NCI-H526 treated with DMSO at 0.1 percent for 48 hours (cell line): Measurements from ENCODE around the gene BAIAP2.
A peak's percentile ranks its signal among the peaks of the same experiment; 100 is the strongest.

Experiments
- DNase-seq: peaks from one replicate; lab custom pipeline; 2025; lab: John Stamatoyannopoulos, UW

The BAIAP2 gene, protein sequence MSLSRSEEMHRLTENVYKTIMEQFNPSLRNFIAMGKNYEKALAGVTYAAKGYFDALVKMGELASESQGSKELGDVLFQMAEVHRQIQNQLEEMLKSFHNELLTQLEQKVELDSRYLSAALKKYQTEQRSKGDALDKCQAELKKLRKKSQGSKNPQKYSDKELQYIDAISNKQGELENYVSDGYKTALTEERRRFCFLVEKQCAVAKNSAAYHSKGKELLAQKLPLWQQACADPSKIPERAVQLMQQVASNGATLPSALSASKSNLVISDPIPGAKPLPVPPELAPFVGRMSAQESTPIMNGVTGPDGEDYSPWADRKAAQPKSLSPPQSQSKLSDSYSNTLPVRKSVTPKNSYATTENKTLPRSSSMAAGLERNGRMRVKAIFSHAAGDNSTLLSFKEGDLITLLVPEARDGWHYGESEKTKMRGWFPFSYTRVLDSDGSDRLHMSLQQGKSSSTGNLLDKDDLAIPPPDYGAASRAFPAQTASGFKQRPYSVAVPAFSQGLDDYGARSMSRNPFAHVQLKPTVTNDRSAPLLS

DNA sequence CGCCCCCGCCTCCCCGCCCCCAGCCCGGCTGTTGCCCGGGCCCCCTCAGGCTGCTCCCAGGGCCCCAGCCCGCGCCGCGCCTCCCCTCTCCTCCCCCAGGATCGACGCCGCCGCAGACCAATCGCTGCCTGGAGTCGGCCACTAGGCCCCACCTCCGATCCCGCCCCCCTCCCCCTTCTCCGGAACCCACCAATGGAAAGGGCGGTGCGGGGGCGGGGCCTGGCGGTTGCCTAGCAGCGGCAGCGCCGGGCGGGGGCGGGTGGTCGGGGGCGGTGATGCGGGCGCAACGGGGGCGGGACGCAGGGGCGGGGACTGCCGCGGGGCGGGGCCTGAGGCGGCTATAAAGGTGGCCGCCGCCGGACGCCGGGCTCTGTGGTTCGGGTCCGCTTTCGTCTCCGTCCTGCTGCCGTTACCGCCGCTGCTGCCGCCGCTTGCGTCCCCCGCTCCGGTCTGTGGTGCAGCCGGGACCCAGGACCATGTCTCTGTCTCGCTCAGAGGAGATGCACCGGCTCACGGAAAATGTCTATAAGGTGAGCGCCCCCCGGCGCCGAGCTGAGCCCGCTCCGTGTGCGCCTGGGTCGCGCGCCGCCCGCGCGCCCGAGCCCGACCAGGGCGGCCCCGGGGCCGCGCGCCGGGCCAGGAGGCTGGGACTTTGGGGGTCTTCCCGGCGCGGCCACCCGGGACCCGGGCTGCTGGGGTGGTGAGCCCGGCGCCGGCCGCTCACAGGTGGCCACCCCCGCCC lies at the start of gene BAIAP2:
Gene BAIAP2 (plus strand): TSS at position 373 of the 742 bp plus-strand sequence. CDS start 104 bp downstream, at position 477.
- peak; percentile 88 for DNase-seq

DNA sequence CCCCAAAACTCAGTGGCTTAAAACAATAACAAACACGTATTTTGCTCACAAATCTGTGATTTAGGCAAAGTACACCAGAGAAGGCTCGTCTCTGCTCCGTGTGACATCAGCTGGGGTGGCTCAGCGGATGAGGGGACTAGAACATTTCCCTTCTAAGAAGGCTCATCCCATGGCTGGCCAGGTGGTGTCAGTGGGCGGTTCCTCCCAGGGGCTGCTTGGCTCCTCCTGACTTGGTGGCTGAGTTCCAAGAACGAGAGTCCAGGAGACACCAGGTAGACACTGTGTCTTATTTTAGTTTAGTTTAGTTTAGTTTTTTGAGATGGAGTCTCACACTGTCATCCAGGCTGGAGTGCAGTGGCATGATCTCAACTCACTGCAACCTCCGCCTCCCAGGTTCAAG lies 48.9 kb upstream of the BAIAP2 start:
- no peak for DNase-seq

DNA sequence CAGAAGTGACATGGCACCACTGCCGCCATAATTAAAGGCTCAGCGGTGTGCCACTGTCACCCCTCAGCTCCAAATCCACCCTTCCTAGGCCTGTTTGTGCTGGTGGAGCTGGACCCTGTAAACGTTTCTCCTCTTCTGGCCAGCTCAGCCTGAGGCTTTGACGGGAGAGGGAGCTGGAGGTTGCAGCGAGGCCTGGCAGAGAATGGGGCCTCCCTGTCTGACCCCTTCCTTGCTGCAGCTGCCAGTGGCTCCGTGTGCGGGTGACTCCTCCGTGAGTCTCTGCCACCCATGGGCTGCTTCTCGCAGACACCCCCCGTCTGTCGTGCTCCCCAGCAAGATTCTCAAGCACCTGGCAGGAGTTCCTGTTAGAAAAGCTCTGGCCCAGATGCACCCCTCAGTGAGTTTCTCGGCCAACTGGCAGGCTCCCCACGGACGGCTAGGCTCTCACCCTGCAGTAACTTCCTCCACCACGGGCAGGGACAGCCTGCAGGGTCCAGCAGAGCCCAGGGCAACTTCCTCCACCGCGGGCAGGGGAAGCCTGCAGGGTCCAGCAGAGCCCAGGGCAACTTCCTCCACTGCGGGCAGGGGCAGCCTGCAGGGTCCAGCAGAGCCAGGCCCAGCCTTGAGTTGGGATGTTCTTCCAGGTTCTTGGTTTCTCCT lies 48.0 kb upstream of the BAIAP2 start:
- DNase-seq = no peak

DNA sequence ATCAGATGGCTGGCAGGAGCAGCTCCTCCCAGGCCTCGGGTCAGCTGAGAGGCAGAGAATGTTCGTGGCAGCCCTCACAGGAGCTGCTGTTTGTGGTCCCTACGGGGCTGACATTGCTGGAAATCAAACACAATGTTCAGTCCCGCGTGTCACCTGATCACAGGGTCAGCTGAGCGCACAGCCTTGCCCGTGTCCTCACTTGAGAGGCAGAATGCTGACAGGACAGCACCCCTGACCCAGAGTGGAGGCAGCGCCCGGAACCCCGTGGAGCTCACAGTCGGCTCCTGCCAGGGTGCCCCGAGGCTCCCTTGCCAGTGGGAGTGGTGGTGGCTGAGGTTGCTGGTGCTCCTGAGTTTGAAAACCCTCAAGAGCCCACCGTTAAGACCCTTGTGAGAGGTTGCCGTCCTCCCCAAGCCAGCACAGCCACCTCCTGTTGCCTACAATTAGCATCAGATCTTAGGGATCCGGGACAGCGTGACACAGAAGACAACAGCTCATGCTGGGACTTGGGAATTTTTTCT lies 47.0 kb upstream of the BAIAP2 start:
- no peak for DNase-seq

DNA sequence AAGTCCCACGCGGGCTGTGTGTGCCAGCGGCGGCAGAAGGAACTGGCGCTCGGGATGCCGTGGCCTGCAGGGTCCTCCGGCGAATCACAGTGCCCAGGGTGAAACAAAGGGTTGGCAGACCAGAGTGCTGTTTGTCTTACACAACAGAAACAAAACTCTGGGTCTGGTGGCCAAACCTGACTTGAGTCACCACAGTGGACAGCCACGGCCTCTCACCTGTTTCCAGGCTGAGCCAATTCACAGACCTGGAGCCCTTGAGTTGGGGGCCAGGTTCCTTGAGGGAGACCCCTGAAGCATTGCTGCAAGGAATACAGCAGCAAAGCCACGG lies 45.4 kb upstream of the BAIAP2 start:
- no peak for DNase-seq

DNA sequence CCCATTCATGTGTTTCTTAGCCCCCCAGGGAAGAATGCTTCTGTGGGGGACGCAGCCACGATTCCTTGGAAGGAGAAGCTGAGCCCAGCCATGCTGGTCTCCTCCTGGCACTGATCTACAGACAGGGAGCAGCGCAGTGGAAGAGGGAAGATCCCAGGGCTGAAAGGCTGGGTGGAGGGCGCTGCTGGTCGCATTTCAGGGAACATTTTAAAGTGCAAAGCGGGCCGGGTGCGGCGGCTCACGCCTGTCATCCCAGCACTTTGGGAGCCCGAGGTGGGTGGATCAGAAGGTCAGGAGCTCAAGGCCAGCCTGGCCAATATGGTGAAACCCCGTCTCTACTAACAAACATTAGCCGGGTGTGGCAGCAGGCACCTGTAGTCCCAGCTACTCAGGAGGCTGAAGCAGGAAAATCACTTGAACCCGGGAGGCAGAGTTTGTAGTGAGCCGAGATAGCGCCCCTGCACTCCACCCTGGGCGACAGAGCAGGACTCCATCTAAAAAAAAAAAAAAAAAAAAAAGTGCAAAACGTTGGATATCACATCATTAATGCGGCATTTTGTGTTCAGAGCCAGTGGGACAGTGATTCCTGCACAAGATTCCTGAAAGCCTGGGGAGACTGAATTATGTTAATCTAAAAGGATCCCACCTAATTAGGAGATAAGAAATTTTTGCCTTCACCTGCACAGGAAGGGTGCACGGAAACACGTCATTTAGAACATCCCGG lies 43.9 kb upstream of the BAIAP2 start:
- DNase-seq = no peak

DNA sequence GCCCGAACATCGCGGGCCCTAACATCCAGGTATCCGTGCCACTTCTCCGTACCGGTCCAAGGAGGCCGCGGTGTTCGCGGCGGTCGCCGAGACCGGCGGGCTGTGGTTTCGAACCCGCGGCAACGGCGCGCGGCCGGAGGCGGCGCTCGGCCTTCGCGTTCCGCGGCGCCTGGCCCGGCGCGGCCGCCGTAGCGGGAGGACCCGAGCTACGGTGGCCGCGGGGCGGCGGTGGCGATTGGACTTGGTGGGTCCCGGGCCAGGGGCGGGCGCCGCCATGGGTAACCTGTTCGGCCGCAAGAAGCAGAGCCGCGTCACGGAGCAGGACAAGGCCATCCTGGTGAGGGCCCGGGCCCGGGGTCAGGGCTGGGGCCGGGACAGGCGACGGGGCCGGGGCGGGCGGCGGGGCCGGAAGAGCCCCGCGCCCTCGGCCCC lies 43.3 kb upstream of the BAIAP2 start, which contains the start of gene CHMP6:
Gene CHMP6 (plus strand): TSS at position 197 of the 432 bp plus-strand sequence. CDS start 78 bp downstream, at position 275.
- DNase-seq = no peak

DNA sequence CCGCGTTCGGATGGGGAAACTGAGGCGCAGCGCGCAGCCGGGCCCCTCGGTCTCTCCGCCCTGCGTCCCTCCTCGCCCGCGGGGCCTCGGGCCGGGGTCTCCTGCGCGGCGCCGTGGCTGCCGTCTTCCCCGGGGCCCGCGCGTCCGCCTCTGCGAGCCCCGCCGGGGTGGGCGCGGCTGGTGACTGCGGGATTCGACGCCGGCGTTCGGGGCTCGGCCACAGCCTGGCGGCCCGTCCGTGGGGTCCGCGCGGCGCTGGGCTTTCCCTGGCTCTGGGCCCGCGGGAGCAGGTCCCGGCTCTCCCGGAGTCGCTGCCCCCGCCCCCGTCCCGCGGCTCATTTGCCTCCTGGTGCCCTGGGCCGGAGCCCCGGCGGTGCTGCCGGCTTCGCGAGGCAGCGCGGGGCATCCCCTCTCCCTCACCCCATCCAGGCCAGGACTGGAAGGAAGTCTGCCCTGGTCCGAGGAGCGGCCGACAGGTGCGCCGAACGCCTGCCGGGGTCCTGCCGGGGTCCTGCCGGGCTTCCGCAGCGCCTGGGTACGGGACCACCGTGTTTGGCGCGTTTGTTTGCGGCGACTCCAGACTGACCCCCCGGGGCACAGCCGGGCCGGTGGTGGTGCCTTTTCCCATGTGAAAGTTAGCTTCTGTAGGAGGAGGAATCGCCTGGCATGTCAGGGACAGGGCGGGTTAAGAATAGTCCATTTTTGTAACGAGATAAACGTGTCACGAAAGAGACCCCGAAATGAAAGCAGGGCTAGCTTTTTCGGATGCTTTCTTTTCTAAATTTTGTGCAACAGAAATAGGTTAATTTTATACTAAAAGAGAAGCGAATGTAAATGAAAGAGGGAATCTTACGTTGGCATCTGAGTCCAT lies 42.6 kb upstream of the BAIAP2 start:
- no peak for DNase-seq

DNA sequence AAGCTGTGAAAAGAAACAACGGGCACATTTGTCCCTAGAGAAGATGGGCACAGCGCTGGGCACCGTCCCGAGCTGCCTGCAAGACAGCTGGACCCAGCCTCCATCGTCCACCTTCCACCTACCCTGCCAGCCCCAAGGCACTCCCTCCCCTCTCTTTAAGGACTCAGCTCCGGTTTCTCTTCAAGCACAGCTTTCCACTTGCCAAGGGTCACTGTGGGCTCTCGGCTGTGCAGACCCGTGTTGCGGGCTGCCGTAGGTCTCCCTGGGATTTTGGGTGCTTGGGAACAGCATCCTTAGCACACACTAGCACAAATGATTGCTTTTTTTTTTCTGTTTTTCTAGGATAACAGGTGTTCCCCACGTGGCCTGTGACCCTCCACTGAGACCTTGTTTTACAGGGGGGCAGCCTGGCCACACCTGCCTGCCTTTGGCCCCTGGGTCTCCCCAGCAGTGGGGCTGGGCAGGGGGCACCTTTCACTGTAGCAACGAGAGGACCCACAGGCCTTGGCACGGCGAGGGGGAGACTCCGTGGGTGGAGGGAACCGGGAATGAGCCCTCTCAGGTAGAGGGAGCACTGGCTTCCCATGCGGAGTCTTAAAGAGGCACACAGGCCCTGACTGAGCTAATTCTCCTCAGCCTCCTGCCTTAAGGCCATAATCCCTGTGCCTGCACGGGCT lies 41.9 kb upstream of the BAIAP2 start:
- DNase-seq = no peak

DNA sequence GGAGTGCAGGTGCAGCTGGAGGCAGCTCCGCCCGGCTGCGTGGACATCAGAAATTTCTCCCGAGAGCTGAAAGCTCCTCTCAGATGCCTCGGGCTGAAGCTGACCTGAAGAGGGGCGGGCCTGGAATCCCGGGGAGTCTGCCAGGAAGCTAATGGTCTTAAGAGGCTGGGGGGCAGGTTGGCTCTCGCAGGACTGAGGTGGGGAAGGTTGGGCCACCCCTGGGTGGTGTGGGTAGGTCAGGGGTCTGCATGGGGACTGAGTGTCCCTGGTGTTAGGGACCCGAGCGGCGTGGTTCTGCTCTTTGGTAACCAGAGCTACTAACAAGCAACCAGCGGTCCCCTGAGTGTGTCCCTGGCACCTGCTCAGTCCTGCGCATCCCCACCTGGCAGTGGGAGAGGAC lies 39.8 kb upstream of the BAIAP2 start:
- no peak for DNase-seq

DNA sequence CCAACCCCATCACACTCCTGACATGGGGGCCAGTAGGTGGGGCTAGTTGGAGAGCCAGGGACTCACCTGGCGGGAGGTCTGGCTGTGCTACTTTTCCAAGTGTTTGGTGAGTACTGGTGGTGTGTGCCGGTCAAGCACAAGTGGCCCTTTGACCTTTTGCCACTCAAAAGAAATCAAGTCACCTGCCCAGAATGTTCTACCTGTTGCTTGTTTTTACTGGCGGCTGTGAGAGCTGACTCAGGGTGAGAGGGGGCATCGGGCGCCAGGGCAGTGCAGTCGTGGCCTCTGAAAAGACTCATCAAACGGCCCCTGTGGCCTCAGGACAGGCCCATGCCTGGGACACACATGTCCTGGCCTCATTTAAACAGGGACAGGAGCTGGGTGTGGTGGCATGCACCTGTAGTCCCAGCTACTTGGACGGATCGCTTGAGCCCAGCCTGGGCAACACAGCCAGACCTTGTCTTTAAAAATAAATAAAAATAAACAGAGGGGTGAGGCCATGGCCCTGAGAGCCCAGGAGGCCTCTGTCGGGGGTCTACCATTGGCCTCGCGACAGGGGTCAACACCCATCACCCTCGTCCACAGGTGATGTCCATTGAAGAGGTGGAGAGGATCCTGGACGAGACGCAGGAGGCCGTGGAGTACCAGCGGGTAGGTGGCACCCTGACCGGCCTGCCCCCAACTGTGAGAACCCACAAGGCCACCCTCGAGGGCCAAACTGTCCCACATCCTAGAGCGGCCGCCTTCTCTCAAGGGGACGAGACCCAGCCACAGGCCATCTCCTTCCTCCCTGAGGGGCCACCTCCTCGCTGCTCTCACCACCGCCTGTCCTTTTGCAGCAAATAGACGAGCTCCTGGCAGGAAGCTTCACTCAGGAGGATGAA lies 38.3 kb upstream of the BAIAP2 start:
- no peak for DNase-seq

DNA sequence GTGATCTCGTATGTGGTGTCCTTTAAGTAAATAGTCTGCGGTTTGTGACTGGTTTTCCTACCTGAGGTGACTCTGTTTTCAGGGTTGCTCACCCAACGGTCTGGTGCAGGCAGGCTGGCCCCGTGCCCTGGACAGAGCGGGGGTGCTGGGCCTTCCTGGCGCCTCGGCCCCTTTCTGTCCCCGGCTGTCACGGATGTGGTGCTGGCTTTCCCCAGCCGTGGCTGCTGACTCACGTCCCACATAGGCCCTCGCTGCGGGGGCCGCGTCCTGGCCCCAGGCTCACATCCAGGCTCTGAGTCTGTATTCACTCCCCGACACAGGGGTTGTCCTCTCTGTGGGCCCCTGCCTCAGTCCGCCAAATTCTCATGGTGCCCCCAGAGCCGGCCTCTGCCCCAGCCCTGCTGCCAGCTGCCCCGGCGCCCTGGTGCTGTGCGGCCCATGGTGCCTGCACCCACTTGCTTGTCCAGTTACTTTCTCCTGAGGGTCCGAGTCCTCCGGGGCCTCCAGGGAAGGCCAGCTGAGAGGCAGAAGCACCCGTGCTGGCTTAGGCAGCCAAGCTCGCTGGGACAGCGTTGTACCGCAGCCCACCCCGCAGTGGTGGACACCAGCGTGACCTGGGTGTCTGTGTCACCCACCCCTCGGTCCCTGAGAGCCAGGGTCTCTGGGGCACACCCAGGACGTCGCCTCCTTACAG lies 37.4 kb upstream of the BAIAP2 start:
- no peak for DNase-seq

DNA sequence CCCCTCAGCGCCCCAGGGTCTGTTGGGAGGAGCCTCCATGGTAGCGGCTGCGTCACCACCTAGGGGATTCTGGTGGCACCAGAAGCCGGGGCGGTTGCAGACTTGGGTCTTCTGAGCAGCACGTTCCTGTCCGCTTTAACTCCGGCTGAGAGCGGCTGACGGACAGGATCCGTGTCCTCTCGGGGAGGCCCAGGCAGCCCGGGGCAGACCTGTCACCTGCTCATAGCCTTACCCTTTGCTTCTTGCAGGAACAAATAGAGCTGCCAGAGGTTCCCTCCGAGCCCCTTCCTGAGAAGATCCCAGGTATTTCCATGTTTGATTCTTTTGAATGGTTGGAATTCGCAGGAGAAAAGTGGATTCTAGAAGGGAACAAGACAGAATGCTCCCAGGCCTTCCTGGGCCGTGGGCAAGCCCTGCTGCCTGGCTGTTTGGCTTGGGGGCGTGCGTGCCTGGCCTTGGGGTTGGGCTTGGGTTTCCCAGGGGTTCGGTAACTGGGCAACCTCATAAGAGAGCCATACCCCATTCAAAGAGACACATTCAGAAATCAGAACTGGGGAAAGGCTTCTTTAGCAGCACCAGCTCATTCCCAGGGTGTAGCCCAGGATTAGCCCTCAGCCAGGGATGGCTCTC lies 36.7 kb upstream of the BAIAP2 start:
- DNase-seq = no peak

DNA sequence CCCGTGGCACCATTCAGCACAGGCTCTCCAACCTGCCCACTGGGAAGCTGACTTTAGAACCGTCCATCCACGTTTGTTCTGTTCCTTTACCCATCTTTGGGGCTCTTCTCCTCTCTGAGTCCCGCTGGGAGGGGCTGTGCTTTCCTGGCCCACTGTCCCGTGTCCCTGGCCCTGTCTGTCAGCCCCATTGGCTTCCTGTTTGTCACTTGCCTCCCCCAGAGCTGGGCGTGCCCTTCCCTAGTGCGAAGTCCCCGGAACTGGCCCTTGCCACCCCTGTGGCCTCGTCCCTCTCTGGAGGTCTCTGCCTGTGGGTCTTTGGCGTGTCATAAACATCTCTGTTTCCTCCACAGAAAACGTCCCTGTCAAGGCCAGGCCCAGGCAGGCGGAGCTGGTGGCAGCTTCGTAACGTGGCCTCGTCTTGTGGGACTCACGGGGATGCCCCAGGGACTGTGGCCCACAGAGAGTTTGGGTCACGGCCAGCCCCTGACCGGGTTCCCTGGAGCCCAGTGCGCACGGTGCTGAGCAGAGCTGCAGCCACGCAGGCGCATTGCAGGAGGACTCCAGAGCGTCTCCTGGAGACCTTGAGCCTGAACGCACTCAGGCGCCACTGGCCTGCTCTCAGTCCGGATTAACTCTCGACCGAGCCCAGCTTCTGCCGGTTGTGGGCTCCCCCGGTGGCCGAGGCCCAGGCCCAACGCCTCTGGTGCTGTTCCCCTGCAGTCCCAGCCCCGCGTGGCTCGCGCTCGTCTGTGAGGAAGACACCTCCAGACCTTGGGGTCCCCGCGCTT lies 36.0 kb upstream of the BAIAP2 start:
- DNase-seq = no peak

DNA sequence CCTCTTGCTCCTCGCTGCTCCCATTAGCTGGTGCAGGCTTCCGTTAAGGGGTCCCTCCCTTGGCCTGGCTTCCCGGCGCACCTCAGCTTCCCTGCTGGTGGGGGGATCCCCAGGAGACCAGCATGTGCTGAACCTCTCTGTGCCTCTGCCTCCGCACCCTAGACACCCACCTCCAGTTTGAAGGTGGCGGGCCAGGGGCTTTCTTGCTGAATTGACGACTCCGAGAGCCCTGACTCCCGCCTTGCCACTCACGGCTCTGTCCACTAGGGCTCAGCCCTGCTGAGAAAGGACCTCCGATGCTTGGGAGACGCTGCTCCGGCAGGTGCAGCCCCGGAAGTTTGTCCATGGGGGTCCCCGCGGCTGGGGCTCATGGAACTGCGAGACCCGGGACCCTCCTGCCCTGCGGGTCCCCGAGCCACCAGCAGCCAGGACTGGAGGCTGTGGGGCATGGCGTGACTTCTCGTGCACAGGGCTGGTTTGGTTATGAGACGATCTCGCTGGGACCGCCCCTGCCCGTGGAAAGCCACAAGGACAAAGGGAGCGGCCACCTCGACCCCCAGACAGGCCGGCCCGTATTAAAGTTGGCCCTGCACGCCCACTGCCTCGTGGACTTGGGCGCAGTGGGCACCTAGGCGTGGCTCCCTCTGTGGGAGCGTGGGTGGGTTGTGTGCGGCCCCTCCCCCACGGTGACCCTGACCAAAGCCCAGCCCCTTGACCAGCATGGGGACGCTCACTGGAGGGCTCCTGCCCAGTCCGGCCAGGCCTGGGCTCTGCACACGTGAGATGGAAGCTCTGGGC lies 35.2 kb upstream of the BAIAP2 start:
- no peak for DNase-seq

DNA sequence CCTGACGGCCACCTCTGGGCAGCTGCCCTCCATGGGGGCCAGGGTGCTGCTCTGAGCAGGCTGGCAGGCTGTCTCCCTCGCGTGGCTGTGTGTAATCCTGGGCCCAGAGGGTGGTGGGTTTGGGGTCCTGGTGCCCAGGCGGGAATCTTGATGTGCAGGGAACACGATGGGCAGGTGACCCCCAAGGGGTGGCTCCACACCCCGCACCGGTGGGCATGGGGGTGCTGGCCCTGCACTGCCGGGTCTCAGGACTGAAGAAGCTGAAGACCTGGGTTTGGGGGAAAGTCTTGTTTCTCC lies 34.7 kb upstream of the BAIAP2 start:
- no peak for DNase-seq
